HepG2 (cell line): Measurements from ENCODE around the gene PARM1.

ENCODE experiments used
- CTCF ChIP-seq: sonication (generic); formaldehyde crosslinking; IDR thresholded peaks from 2 replicates; pipeline ENCODE4 v1.5.0; 2020; ENCODE audit warnings: mild to moderate bottlenecking, missing genetic modification reagents, moderate library complexity
- EZH2 ChIP-seq: conservative IDR thresholded peaks from 2 replicates; pipeline ENCODE4 v1.6.1; 2012; ENCODE audit warnings: mild to moderate bottlenecking, low read depth, low read length, moderate library complexity
- HNF4G ChIP-seq, 2 experiments: sonication (generic) in 1 of 2; formaldehyde crosslinking in 1 of 2; IDR thresholded peaks; 2 replicates each; pipeline versions ENCODE4 v1.4.0 to v1.6.1; 2011 to 2020; ENCODE audit warnings: borderline replicate concordance in 2 of 2, low read depth in 2 of 2, mild to moderate bottlenecking in 2 of 2, low read length in 1 of 2, missing genetic modification reagents in 1 of 2, moderate library complexity in 1 of 2
- HOXA7 ChIP-seq: sonication (generic); formaldehyde crosslinking; IDR thresholded peaks from 2 replicates; pipeline ENCODE4 v1.8.1; 2022; ENCODE audit warnings: mild to moderate bottlenecking, missing genetic modification reagents, moderate library complexity
- KLF13 ChIP-seq: sonication (generic); formaldehyde crosslinking; IDR thresholded peaks from 2 replicates; pipeline ENCODE4 v1.4.0; 2020; ENCODE audit warnings: mild to moderate bottlenecking, missing genetic modification reagents
- MEIS2 ChIP-seq: sonication (generic); formaldehyde crosslinking; IDR thresholded peaks from 2 replicates; pipeline ENCODE4 v1.9.0; 2021; ENCODE audit warnings: mild to moderate bottlenecking, missing genetic modification reagents
- SUZ12 ChIP-seq: fragments of 150-350 bp; IDR thresholded peaks from 2 replicates; pipeline ENCODE4 v1.6.1; 2014; ENCODE audit warnings: low read depth, low read length
- ZNF124 ChIP-seq: sonication (generic); formaldehyde crosslinking; IDR thresholded peaks from 2 replicates; pipeline ENCODE4 v1.4.0; 2020; ENCODE audit warnings: missing genetic modification reagents
- ZNF138 ChIP-seq: sonication (generic); formaldehyde crosslinking; IDR thresholded peaks from 2 replicates; pipeline ENCODE4 v1.5.0; 2020; ENCODE audit warnings: mild to moderate bottlenecking, low read depth, missing genetic modification reagents
- ZNF564 ChIP-seq: sonication (generic); formaldehyde crosslinking; IDR thresholded peaks from 2 replicates; pipeline ENCODE4 v1.8.1; 2023; ENCODE audit warnings: mild to moderate bottlenecking, missing genetic modification reagents
- ZNF709 ChIP-seq: sonication (generic); formaldehyde crosslinking; IDR thresholded peaks from 2 replicates; pipeline ENCODE4 v1.5.0; 2020; ENCODE audit warnings: mild to moderate bottlenecking, missing genetic modification reagents
- ZSCAN22 ChIP-seq: sonication (generic); formaldehyde crosslinking; IDR thresholded peaks from 2 replicates; pipeline ENCODE4 v1.4.0; 2020; ENCODE audit warnings: mild to moderate bottlenecking, missing genetic modification reagents
- ZSCAN25 ChIP-seq: sonication (generic); formaldehyde crosslinking; IDR thresholded peaks from 2 replicates; pipeline ENCODE4 v1.8.0; 2022; ENCODE audit warnings: mild to moderate bottlenecking, missing genetic modification reagents

GRCh38 chr4:75035321-75035720 lies 102.4 kb downstream of the PARM1 start:
- TF ChIP-seq SUZ12 (no peak), ZNF709 (no peak), KLF13 (no peak), HNF4G (IDR thresholded peaks at IDR 0.05; ENCODE audit: borderline replicate concordance, low read depth, low read length) (no peak), HNF4G (CRISPR knock-in tag; IDR thresholded peaks at IDR 0.05; ENCODE audit: borderline replicate concordance, low read depth) (no peak), HOXA7 (no peak), ZNF124 (CRISPR knock-in tag) (no peak), ZSCAN25 (CRISPR knock-in tag) (no peak), EZH2 (no peak), ZSCAN22 (CRISPR knock-in tag) (no peak), ZNF138 (CRISPR knock-in tag) (no peak), MEIS2 (no peak), ZNF564 (CRISPR knock-in tag) (no peak), CTCF (no peak)
